ENCODE results near the gene LRRC55. TPM values are rescaled to one million over a fixed set of nuclear protein-coding genes. Genes with fewer than 3 reads are reported as not detected.

Gene LRRC55
- total RNA-seq, 4 donors from 2014 or later = 0.11 to 0.29 TPM; not detected in 2

- no peaks in the 10 kb centered on the region for H3K9me3 ChIP-seq
- no peaks in the 10 kb centered on the region for H3K27me3 ChIP-seq
- no peak for DNase-seq
- H3K36me3 ChIP-seq = no peaks in the 10 kb centered on the region
- intact Hi-C loops (cut with DNase I) = no loop called here
- WGBS, 2 donors = 80 to 82% methylated on average over 2 of the region's 2 CpGs
- no peak overlapping the region for H3K27ac ChIP-seq
- TF ChIP-seq POLR2A (IDR thresholded peaks at IDR 0.05) = no peak
- TF ChIP-seq, protein P1, sequence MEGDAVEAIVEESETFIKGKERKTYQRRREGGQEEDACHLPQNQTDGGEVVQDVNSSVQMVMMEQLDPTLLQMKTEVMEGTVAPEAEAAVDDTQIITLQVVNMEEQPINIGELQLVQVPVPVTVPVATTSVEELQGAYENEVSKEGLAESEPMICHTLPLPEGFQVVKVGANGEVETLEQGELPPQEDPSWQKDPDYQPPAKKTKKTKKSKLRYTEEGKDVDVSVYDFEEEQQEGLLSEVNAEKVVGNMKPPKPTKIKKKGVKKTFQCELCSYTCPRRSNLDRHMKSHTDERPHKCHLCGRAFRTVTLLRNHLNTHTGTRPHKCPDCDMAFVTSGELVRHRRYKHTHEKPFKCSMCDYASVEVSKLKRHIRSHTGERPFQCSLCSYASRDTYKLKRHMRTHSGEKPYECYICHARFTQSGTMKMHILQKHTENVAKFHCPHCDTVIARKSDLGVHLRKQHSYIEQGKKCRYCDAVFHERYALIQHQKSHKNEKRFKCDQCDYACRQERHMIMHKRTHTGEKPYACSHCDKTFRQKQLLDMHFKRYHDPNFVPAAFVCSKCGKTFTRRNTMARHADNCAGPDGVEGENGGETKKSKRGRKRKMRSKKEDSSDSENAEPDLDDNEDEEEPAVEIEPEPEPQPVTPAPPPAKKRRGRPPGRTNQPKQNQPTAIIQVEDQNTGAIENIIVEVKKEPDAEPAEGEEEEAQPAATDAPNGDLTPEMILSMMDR (IDR thresholded peaks at IDR 0.05) = no peak
- H3K4me1 ChIP-seq = peaks cover 0 to 4% of the 10 kb centered on the region in 2 donors
- H3K4me3 ChIP-seq (replicated peaks in 1 of 3) = no peak overlapping the region
Observed at GRCh38 chr11:57197762-57198161, 16.0 kb downstream of the LRRC55 start.

- no peak for DNase-seq
- Histone ChIP-seq H3K4me1 (peaks cover 0 to 11% of the 10 kb centered on the region in 2 donors), H3K9me3 (no peaks in the 10 kb centered on the region), H3K36me3 (no peaks in the 10 kb centered on the region), H3K4me3 (replicated peaks in 1 of 3) (no peak overlapping the region), H3K27ac (no peak overlapping the region), H3K27me3 (no peaks in the 10 kb centered on the region)
- TF ChIP-seq, protein P1 (IDR thresholded peaks at IDR 0.05) = no peak
- no peak for TF ChIP-seq POLR2A (IDR thresholded peaks at IDR 0.05)
- intact Hi-C loops (cut with DNase I) = no loop called here
- 92 to 93% methylated on average over 11 of the region's 11 CpGs for WGBS, 2 donors
Observed at GRCh38 chr11:57199330-57199729, 17.6 kb downstream of the LRRC55 start.

DNA sequence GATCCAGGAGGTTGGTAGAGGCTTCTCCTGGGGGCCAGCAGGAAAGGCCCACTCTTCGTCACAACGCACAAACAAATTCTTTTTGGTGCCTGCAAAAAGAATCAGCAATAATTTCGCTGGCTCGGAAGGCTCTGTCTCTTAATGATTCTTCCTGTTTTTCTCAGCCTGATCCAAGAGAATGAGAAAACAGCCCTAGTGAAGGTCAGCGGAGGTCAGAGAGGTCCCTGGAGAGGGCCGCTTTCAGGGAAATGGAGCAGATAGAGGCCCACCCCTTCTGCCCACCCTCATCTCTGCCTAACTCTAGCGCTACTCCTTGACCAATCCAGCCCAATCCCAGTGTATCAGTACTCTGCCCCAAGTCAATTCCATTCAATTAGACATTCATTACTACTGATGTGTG, 19.2 kb downstream of the LRRC55 start:
- Histone ChIP-seq H3K4me1 (peaks cover 0 to 11% of the 10 kb centered on the region in 2 donors), H3K27ac (peak overlapping the region in 2 of 3 donors; percentile 10 to 38), H3K9me3 (no peaks in the 10 kb centered on the region), H3K27me3 (no peaks in the 10 kb centered on the region), H3K36me3 (no peaks in the 10 kb centered on the region), H3K4me3 (replicated peaks in 1 of 3) (no peak overlapping the region)
- no peak for TF ChIP-seq POLR2A (IDR thresholded peaks at IDR 0.05)
- TF ChIP-seq, protein P1 (IDR thresholded peaks at IDR 0.05) = no peak
- 53 to 70% methylated on average over 7 of the region's 7 CpGs for WGBS, 2 donors
- intact Hi-C loops (cut with DNase I) = no loop called here
- no peak for DNase-seq

- no peak for DNase-seq
- intact Hi-C loops (cut with DNase I) = no loop called here
Observed at GRCh38 chr11:57202281-57202680, 20.5 kb downstream of the LRRC55 start.

GRCh38 chr11:57203359-57203758, 21.6 kb downstream of the LRRC55 start:
- Histone ChIP-seq H3K27me3 (no peaks in the 10 kb centered on the region), H3K4me3 (replicated peaks in 1 of 3) (no peak overlapping the region), H3K4me1 (peaks cover 0 to 11% of the 10 kb centered on the region in 2 donors), H3K27ac (no peak overlapping the region), H3K36me3 (no peaks in the 10 kb centered on the region), H3K9me3 (no peaks in the 10 kb centered on the region)
- intact Hi-C loops (cut with DNase I) = no loop called here
- peak; percentile 26 for DNase-seq
- TF ChIP-seq, protein P1 (IDR thresholded peaks at IDR 0.05) = no peak
- TF ChIP-seq POLR2A (IDR thresholded peaks at IDR 0.05) = no peak
- 20 to 39% methylated on average over 3 of the region's 3 CpGs for WGBS, 2 donors

More at GRCh38 chr11:57202281-57202680, 20.5 kb downstream of the LRRC55 start:
- 68 to 70% methylated on average over 7 to 10 of the region's 10 CpGs for WGBS, 2 donors
- H3K27me3 ChIP-seq = no peaks in the 10 kb centered on the region
- H3K9me3 ChIP-seq = no peaks in the 10 kb centered on the region
- peaks cover 0 to 11% of the 10 kb centered on the region in 2 donors for H3K4me1 ChIP-seq
- no peak for TF ChIP-seq POLR2A (IDR thresholded peaks at IDR 0.05)
- TF ChIP-seq, protein P1 (IDR thresholded peaks at IDR 0.05) = no peak
- no peak overlapping the region for H3K4me3 ChIP-seq (replicated peaks in 1 of 3)
- H3K36me3 ChIP-seq = no peaks in the 10 kb centered on the region
- H3K27ac ChIP-seq = no peak overlapping the region

Measured in thyroid gland (tissue), 4 donors.